ENCODE measurements around the gene UTS2B.

- TF ChIP-seq CTCF (IDR thresholded peaks at IDR 0.05) (no peak), POLR2A (IDR thresholded peaks at IDR 0.05) (no peak)
Measured at GRCh38 chr3:191345334-191345733, 15.0 kb upstream of the UTS2B start.
